Ovary (tissue), 9 donors: ENCODE data around the gene DBF4B. TPM values are rescaled to one million over a fixed set of nuclear protein-coding genes. Genes with fewer than 3 reads are reported as not detected.

Source experiments
- DNase-seq, 5 donors: peaks; one replicate each; pipeline ENCODE4 v3.0.0-alpha.2; 2019 to 2020
- H3K27ac ChIP-seq, 2 donors: fragments of 200-600 bp; one replicate each; pipeline versions ENCODE4 v1.5.1 to v1.8.0; 2019 to 2022
- H3K27me3 ChIP-seq: fragments of 200-600 bp; one replicate; pipeline ENCODE4 v1.8.0; 2022
- H3K36me3 ChIP-seq: fragments of 200-600 bp; sonication (generic); one replicate; pipeline ENCODE4 v1.5.1; 2019
- H3K4me1 ChIP-seq: one replicate; pipeline ENCODE4 v1.8.1; 2013; ENCODE audit warnings: mild to moderate bottlenecking, moderate library complexity; ENCODE audit not compliant: insufficient read depth
- H3K4me3 ChIP-seq: fragments of 200-600 bp; sonication (generic); one replicate; pipeline ENCODE4 v1.5.1; 2017
- H3K9me3 ChIP-seq, 2 donors: fragments of 200-600 bp in 1 of 2; sonication (generic) in 1 of 2; one replicate each; pipeline versions ENCODE4 v1.5.1 to v1.8.1; 2013 to 2019; ENCODE audit warnings: mild to moderate bottlenecking in 1 of 2, moderate library complexity in 1 of 2
- CTCF ChIP-seq, 3 donors: fragments of 450-650 bp in 2 of 3; fragments of 200-600 bp in 1 of 3; IDR thresholded peaks; one replicate each; pipeline versions ENCODE4 v1.5.1 to v1.8.0; 2016 to 2022; ENCODE audit warnings: antibody characterized with exemption in 3 of 3, mild to moderate bottlenecking in 1 of 3
- EP300 ChIP-seq: sonication (generic); formaldehyde crosslinking; IDR thresholded peaks from one replicate; pipeline ENCODE4 v1.6.1; 2017; ENCODE audit warnings: antibody characterized with exemption
- POLR2A ChIP-seq: fragments of 450-650 bp; IDR thresholded peaks from one replicate; pipeline ENCODE4 v1.6.1; 2017; ENCODE audit warnings: antibody characterized with exemption, mild to moderate bottlenecking, moderate library complexity
- whole genome bisulfite sequencing, 3 donors: extraction: QIAGEN DNeasy Blood & Tissue Kit in 1 of 3; methylation state at CpG; one replicate each; pipeline versions ENCODE4 v1.1.5 to v1.1.7; 2013 to 2017; 5-methylcytosine and 5-hydroxymethylcytosine counted together
- intact Hi-C, 4 donors: fragments of 100-400 bp; cut with DNase I; formaldehyde crosslinking; loops; one replicate each; pipeline versions ENCODE4 v1.11.0 to v1.15.1; 2022 to 2023
- polyA plus RNA-seq, 2 donors: library from polyadenylated mRNA; stranded (reverse); fragments of 200-250 nt in 1 of 2; fragments of 350-450 nt in 1 of 2; fragmentation: Illumina TruSeq in 1 of 2; extraction: RNeasy Lipid Tissue Mini Kit (QIAGEN cat#74804) in 1 of 2; gene quantifications; one replicate each; pipeline ENCODE4 v1.2.3, GENCODE V29; 2013 to 2014
- total RNA-seq, 7 donors: library from RNA; depleted of rRNA in 2 of 7; stranded (reverse); fragments of >200 nt in 2 of 7; fragmentation: NEBNext Ultra II Directional in 3 of 7; extraction: Animal tissue kit (Norgen Biotek cat#: 25700) in 3 of 7; gene quantifications; one replicate each; pipeline versions ENCODE4 v1.1.0 to v1.2.4, GENCODE V29; 2016 to 2023
- donor health status: DM: no; HTN: no; CAD: no; lungs with moderate emphysema.
- donor health status: DM: no; HTN: no; CAD: no.
- donor health status: Bipolar disorder and iron deficiency.
- donor health status: DM: yes; HTN: yes; CAD: no.
- donor health status: DM: no; HTN: no; CAD: no.
- donor health status: DM: yes; HTN: yes; CAD: no.

DBF4B gene
- total and polyA plus RNA-seq, 9 donors = 3.1 to 9.7 (median 6.7) TPM

- intact Hi-C loops = no loop called here
- no peak overlapping the region for H3K27ac ChIP-seq
- DNase-seq = no peak
- TF ChIP-seq EP300 (no peak), POLR2A (no peak), CTCF (IDR thresholded peaks at IDR 0.05) (no peak)
- no peaks in the 10 kb centered on the region for H3K27me3 ChIP-seq
- WGBS, 3 donors = 22 to 44% (median 37%) methylated on average over 9 of the region's 9 CpGs
- H3K4me1 ChIP-seq = no peaks in the 10 kb centered on the region
- peak overlapping the region; percentile 23 for H3K4me3 ChIP-seq
- H3K36me3 ChIP-seq = no peaks in the 10 kb centered on the region
- H3K9me3 ChIP-seq = no peaks in the 10 kb centered on the region
Observed at GRCh38 chr17:44749980-44750318, 41.5 kb downstream of the DBF4B start.

DNA sequence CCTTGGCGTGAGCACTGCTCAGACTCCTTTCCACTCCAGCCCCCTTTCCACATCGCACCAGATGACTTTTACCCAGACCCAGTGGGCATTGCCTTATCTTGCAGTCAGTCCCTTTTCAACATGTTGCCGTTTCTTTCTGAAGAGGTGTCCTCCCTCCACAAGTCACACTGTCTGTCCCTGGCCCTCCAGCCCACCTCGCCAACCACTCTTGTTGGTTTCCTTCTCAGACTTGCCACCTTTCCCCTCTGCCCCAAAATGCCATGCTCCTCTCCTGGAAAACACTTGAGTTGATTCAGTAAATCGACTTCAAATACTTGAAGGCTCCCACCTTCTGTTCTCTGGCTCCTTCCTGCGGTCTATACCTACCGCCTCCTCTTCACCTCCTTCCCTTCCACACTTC, 42.9 kb downstream of the DBF4B start:
- Histone ChIP-seq H3K27me3 (no peaks in the 10 kb centered on the region), H3K9me3 (no peaks in the 10 kb centered on the region), H3K27ac (no peak overlapping the region), H3K36me3 (no peaks in the 10 kb centered on the region), H3K4me1 (no peaks in the 10 kb centered on the region), H3K4me3 (no peak overlapping the region)
- no peak for DNase-seq
- intact Hi-C loops = no loop called here
- 87 to 88% (median 88%) methylated on average over 7 of the region's 7 CpGs for WGBS, 3 donors
- TF ChIP-seq EP300 = no peak
- TF ChIP-seq CTCF (IDR thresholded peaks at IDR 0.05) = no peak
- no peak for TF ChIP-seq POLR2A

DNA sequence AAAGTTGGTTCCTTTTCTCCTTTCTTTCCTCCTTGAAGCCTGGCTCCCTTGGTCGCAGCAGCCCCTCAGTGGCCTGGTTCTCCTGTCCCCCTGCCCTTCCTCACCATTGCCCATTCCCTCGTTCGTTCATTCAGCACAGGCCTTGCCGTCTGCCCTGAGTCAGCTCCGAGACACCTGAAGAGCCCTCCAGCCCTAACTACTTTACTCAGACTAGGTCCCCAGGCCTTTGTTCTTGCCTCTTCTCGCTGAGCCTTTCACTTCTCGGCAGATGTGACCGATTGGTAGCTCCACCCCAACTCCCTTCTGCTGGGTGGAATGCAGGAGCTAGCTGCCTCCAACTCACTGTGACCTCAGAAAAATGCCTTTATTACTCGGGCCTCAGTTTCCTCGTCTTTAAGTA, 43.3 kb downstream of the DBF4B start:
- Histone ChIP-seq H3K36me3 (no peaks in the 10 kb centered on the region), H3K9me3 (no peaks in the 10 kb centered on the region), H3K4me3 (no peak overlapping the region), H3K4me1 (no peaks in the 10 kb centered on the region), H3K27me3 (no peaks in the 10 kb centered on the region), H3K27ac (no peak overlapping the region)
- intact Hi-C loops = no loop called here
- 82 to 90% (median 89%) methylated on average over 10 of the region's 10 CpGs for WGBS, 3 donors
- DNase-seq = no peak
- TF ChIP-seq CTCF (IDR thresholded peaks at IDR 0.05) = no peak
- no peak for TF ChIP-seq EP300
- no peak for TF ChIP-seq POLR2A

- 79 to 86% (median 79%) methylated on average over 17 of the region's 17 CpGs for WGBS, 3 donors
- intact Hi-C loops = no loop called here
- no peak overlapping the region for H3K4me3 ChIP-seq
- TF ChIP-seq CTCF (IDR thresholded peaks at IDR 0.05) (no peak), EP300 (no peak), POLR2A (no peak)
- DNase-seq = no peak
- no peaks in the 10 kb centered on the region for H3K27me3 ChIP-seq
- H3K27ac ChIP-seq = no peak overlapping the region
- no peaks in the 10 kb centered on the region for H3K4me1 ChIP-seq
- no peaks in the 10 kb centered on the region for H3K9me3 ChIP-seq
- no peaks in the 10 kb centered on the region for H3K36me3 ChIP-seq
Observed at GRCh38 chr17:44752953-44753861, 44.7 kb downstream of the DBF4B start.
